K562 (cell line): ENCODE results near the gene SEH1L. TPM values are rescaled to one million over a fixed set of nuclear protein-coding genes. Genes with fewer than 3 reads are reported as not detected.

Source experiments
- ATAC-seq: fragments of 200-7000 bp; cut with Tn5 transposase; 3 replicates; pipeline ENCODE4 v1.9.1; 2020; ENCODE audit warnings: moderate library complexity
- BruUV-seq: library from RNA; stranded (reverse); fragments of 400-500 nt; replicated peaks from 2 replicates; lab custom pipeline; 2021; lab: Mats Ljungman, UMichigan
- CTCF ChIA-PET: fragments of 300-600 bp; formaldehyde crosslinking; extraction: SDS; loops from one replicate; lab custom pipeline; 2021; ENCODE audit warnings: low intra/inter-chr PET ratio; lab: Yijun Ruan, JAX
- POLR2A ChIA-PET: fragments of 300-600, 350-650 bp; sonication (Branson Sonifier 250); formaldehyde crosslinking; extraction: SDS; loops from one replicate; lab custom pipeline; 2021; ENCODE audit warnings: antibody characterized with exemption, inconsistent platforms; lab: Yijun Ruan, JAX
- DNase-seq, 4 experiments: peaks; one replicate each; pipeline versions ENCODE4 v3.0.0 to v3.0.0-alpha.2; 2011 to 2018; ENCODE audit warnings: low spot score in 3 of 4, mixed read lengths in 3 of 4; ENCODE audit errors: extremely low read depth in 1 of 4
- FAIRE-seq: peaks from 2 replicates; lab custom pipeline; 2011; peaks lifted over from hg19 to GRCh38; lab: Jason Lieb, UNC
- H2AFZ ChIP-seq: 2 replicates; pipeline ENCODE4 v1.6.0; 2011; ENCODE audit warnings: low read depth, low read length, control low read depth, inconsistent platforms
- H3K27ac ChIP-seq: fragments of 200-600 bp; 3 replicates; pipeline ENCODE4 v1.8.0; 2011; ENCODE audit warnings: low read depth, mild to moderate bottlenecking, control low read depth, inconsistent platforms, low read length, moderate library complexity, mixed read lengths; ENCODE audit errors: extremely low read depth
- H3K27me3 ChIP-seq, 2 experiments: fragments of 300-600 bp in 1 of 2; 2 replicates in 1 of 2; 3 replicates in 1 of 2; pipeline versions ENCODE4 v1.6.0 to v1.8.0; 2011; ENCODE audit warnings: inconsistent platforms in 2 of 2, low read length in 2 of 2, mild to moderate bottlenecking in 1 of 2, mixed read lengths in 1 of 2, moderate library complexity in 1 of 2; ENCODE audit not compliant: control insufficient read depth in 2 of 2, insufficient read depth in 2 of 2
- H3K36me3 ChIP-seq: fragments of 300-600 bp; 3 replicates; pipeline ENCODE4 v1.8.0; 2011; ENCODE audit warnings: mild to moderate bottlenecking, low read length, inconsistent platforms; ENCODE audit not compliant: control insufficient read depth, insufficient read depth
- H3K4me1 ChIP-seq, 2 experiments: fragments of 200-600 bp in 1 of 2; replicated peaks in 1 of 2; 2 replicates in 1 of 2; 3 replicates in 1 of 2; pipeline versions ENCODE4 v1.5.1 to v1.8.0; 2011; ENCODE audit warnings: inconsistent platforms in 2 of 2, low read length in 2 of 2, mild to moderate bottlenecking in 1 of 2, mixed read lengths in 1 of 2, moderate library complexity in 1 of 2; ENCODE audit not compliant: control insufficient read depth in 2 of 2, insufficient read depth in 2 of 2
- H3K4me2 ChIP-seq: 2 replicates; pipeline ENCODE4 v1.6.1; 2011; ENCODE audit warnings: low read length, control low read depth, inconsistent platforms, mixed read lengths; ENCODE audit not compliant: insufficient read depth
- H3K4me3 ChIP-seq: fragments of 200-600 bp; sonication (generic), shearing (Covaris generic); 2 replicates; pipeline ENCODE4 v1.5.1; 2016; ENCODE audit warnings: control low read depth, inconsistent platforms
- H3K79me2 ChIP-seq: fragments of 200-600 bp; 3 replicates; pipeline ENCODE4 v1.8.0; 2011; ENCODE audit warnings: low read length, inconsistent platforms; ENCODE audit not compliant: control insufficient read depth, insufficient read depth
- H3K9ac ChIP-seq, 2 experiments: 2 replicates each; pipeline versions ENCODE4 v1.6.0 to v1.6.1; 2011; ENCODE audit warnings: low read depth in 2 of 2, low read length in 2 of 2, control low read depth in 1 of 2, inconsistent platforms in 1 of 2, mild to moderate bottlenecking in 1 of 2, mixed read lengths in 1 of 2; ENCODE audit not compliant: insufficient read depth in 1 of 2
- H3K9me1 ChIP-seq: one replicate; pipeline ENCODE4 v1.6.0; 2011; ENCODE audit warnings: inconsistent platforms, mild to moderate bottlenecking, low read length, moderate library complexity; ENCODE audit not compliant: control insufficient read depth, insufficient read depth
- H3K9me3 ChIP-seq: replicated peaks from 2 replicates; pipeline ENCODE4 v1.5.1; 2011; ENCODE audit warnings: low read depth, low read length, inconsistent platforms; ENCODE audit not compliant: control insufficient read depth, insufficient read depth
- H4K20me1 ChIP-seq: replicated peaks from 2 replicates; pipeline ENCODE4 v1.6.1; 2011; ENCODE audit warnings: low read length, inconsistent platforms, mixed read lengths; ENCODE audit not compliant: control insufficient read depth, insufficient read depth
- EP300 ChIP-seq: IDR thresholded peaks from 2 replicates; pipeline ENCODE4 v1.6.1; 2012; ENCODE audit warnings: low read length, improper control_type of control experiment
- ETV5 ChIP-seq: sonication (generic); formaldehyde crosslinking; IDR thresholded peaks from 2 replicates; pipeline ENCODE4 v1.4.0; 2020; ENCODE audit warnings: low read depth, mild to moderate bottlenecking, missing genetic modification reagents
- HLTF ChIP-seq: fragments of 450-650 bp; IDR thresholded peaks from 2 replicates; pipeline ENCODE4 v1.6.1; 2016
- MECOM ChIP-seq: fragments of 250-450 bp; sonication (Bioruptor Pico); IDR thresholded peaks from 2 replicates; pipeline ENCODE4 v1.8.0; 2022; ENCODE audit warnings: inconsistent platforms
- NEUROD1 ChIP-seq: fragments of 150-350 bp; IDR thresholded peaks from 2 replicates; pipeline ENCODE4 v1.6.1; 2014; ENCODE audit warnings: borderline replicate concordance, low read length, low read depth; ENCODE audit not compliant: partially characterized antibody
- NFRKB ChIP-seq: fragments of 450-650 bp; IDR thresholded peaks from 2 replicates; pipeline ENCODE4 v1.6.1; 2016; ENCODE audit warnings: low read depth
- TAF7 ChIP-seq: fragments of 450-650 bp; IDR thresholded peaks from 2 replicates; pipeline ENCODE4 v1.6.1; 2016; ENCODE audit warnings: missing genetic modification characterization, missing compliant biosample characterization
- ZBTB9 ChIP-seq: fragments of 450-650 bp; formaldehyde crosslinking; IDR thresholded peaks from 2 replicates; pipeline ENCODE4 v1.4.0; 2020; ENCODE audit warnings: mild to moderate bottlenecking, moderate library complexity
- ZEB2 ChIP-seq: fragments of 450-650 bp; IDR thresholded peaks from 2 replicates; pipeline ENCODE4 v1.6.1; 2016
- ZNF583 ChIP-seq: fragments of 250-450 bp; sonication (Bioruptor Pico); IDR thresholded peaks from 2 replicates; pipeline ENCODE4 v1.4.0; 2020
- WGBS: fragments of 100-300 bp; shearing (Covaris generic); methylation state at CpG from one replicate; pipeline ENCODE4 v1.1.6; 2016; ENCODE audit warnings: low coverage, mixed read lengths; ENCODE audit not compliant: insufficient coverage; ENCODE audit errors: missing lambda C conversion rate; 5-methylcytosine and 5-hydroxymethylcytosine counted together
- in situ Hi-C: fragments of 300-500 bp; cut with MboI; formaldehyde crosslinking; loops from 4 replicates; pipeline ENCODE4 v1.15.0; 2018; ENCODE audit warnings: inconsistent platforms, mixed read lengths
- intact Hi-C: fragments of 100-400 bp; cut with micrococcal nuclease; formaldehyde crosslinking; loops from 2 replicates; pipeline ENCODE4 v1.14.2; 2022
- polyA plus RNA-seq, 8 experiments: library from polyadenylated mRNA; depleted of rRNA in 4 of 8; stranded (reverse) in 5 of 8; unstranded in 3 of 8; fragments of >200 nt; fragmentation: Nextera tagmentation in 2 of 8; fragmentation: Illumina TruSeq in 1 of 8; extraction: Ambion mirVana in 2 of 8; extraction: Trizol in 1 of 8; gene quantifications; 2 replicates each; pipeline versions ENCODE4 v1.2.1 to v1.2.3, GENCODE V29; 2011 to 2014; ENCODE audit warnings: inconsistent platforms in 1 of 8, missing spikeins in 1 of 8
- total RNA-seq, 7 experiments: library from RNA; depleted of rRNA in 6 of 7; stranded (reverse); fragments of >200 nt in 6 of 7; fragmentation: Illumina TruSeq in 2 of 7; extraction: Trizol in 2 of 7; gene quantifications; 2 replicates each; pipeline versions ENCODE4 v1.2.1 to v1.2.3, GENCODE V29; 2011 to 2021; ENCODE audit warnings: low replicate concordance in 1 of 7
- TF ChIP-seq, protein P1 (sequence below): sonication (generic); IDR thresholded peaks from 2 replicates; pipeline ENCODE4 v1.6.1; 2016
- TF ChIP-seq, protein P2 (sequence below): fragments of 250-450 bp; sonication (Bioruptor Pico); IDR thresholded peaks from 2 replicates; pipeline ENCODE4 v1.8.0; 2022; ENCODE audit warnings: inconsistent platforms, mild to moderate bottlenecking, moderate library complexity, borderline replicate concordance
- TF ChIP-seq, protein P3 (sequence below): fragments of 450-650 bp; IDR thresholded peaks from 2 replicates; pipeline ENCODE4 v1.7.1; 2018; ENCODE audit warnings: mild to moderate bottlenecking, low read depth; ENCODE audit not compliant: partially characterized antibody

The SEH1L gene
- total and polyA plus RNA-seq, 9 of the 15 experiments (the other 6 are each of a cell fraction or from before 2014, with no cell fraction given), result 62.2 to 180 (median 108) TPM

DNA sequence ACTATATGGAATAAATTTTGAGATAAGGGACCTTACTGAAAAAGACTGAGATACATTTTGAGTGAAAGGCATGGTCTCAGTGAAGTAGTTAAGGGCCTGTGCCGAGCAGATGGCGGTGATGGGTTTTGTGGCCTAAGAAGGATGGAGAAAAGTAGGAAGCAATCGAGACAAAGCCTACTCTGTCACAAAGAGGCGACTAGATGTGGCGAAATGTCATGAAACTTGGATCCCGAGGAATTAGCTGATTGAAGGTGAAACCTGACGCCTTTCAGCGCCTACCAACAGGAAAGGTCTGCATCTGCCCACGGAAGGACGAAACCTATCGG, 42.8 kb downstream of the SEH1L start (continued):
- TF ChIP-seq, protein P1, sequence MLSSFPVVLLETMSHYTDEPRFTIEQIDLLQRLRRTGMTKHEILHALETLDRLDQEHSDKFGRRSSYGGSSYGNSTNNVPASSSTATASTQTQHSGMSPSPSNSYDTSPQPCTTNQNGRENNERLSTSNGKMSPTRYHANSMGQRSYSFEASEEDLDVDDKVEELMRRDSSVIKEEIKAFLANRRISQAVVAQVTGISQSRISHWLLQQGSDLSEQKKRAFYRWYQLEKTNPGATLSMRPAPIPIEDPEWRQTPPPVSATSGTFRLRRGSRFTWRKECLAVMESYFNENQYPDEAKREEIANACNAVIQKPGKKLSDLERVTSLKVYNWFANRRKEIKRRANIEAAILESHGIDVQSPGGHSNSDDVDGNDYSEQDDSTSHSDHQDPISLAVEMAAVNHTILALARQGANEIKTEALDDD, result no peak
- TF ChIP-seq MECOM (no peak), NFRKB (peak; percentile 45; the same call in 1 of the 2 replicates)

- TSS peak; percentile 52 for BruUV-seq
- ATAC-seq (peak; percentile 92), FAIRE-seq (peak; percentile 91), DNase-seq (peak; percentile 97 to 99 (median 98))
- Histone ChIP-seq H3K9ac (peak within 1 kb of the TSS; percentile 85 to 92), H3K36me3 (peaks cover 39% of the 10 kb centered on the region), H3K4me3 (peak within 1 kb of the TSS; percentile 68), H3K27ac (peak within 1 kb of the TSS; percentile 93), H3K79me2 (peaks cover 59% of the 10 kb centered on the region), H4K20me1 (peaks cover 5% of the 10 kb centered on the region; the same call in 1 of the 2 replicates), H3K4me2 (peak within 1 kb of the TSS; percentile 97), H3K27me3 (no peaks in the 10 kb centered on the region), H3K4me1 (peaks cover 25 to 28% of the 10 kb centered on the region in 2 experiments; a peak in 4 of 5 replicates), H3K9me3 (peaks cover 14% of the 10 kb centered on the region; the same call in 1 of the 2 replicates), H2AFZ (peak within 1 kb of the TSS; percentile 94), H3K9me1 (no peaks in the 10 kb centered on the region)
- POLR2A ChIA-PET, result interaction anchor here (0.6 to 1.5 kb wide), 16 partner anchors 9 to 298 kb away, joined by 3 to 8 read pairs (median 4); partner anchors contain the start of genes CEP76, PSMG2 and SEH1L
- intact Hi-C loops (loop anchor here (2.0 to 10.0 kb wide), 2 partner anchors 44 to 106 kb away; partner anchors contain the start of gene PTPN2), in situ Hi-C loops (no loop called here)
- WGBS, result under 1% methylated on average over 60 of the region's 73 CpGs
- CTCF ChIA-PET, result interaction anchor here (0.6 kb wide), 1 partner anchor 132 kb away, joined by 3 read pairs; no protein-coding TSS in a partner anchor
- TF ChIP-seq ETV5 (CRISPR knock-in tag), result peak; percentile 52; the same call in 1 of the 2 replicates
- TF ChIP-seq TAF7, result peak; percentile 37; the same call in 1 of the 2 replicates
- 0 out of 2 replicates have a peak, but pooled peaks have one; percentile 33 for TF ChIP-seq ZEB2
- TF ChIP-seq HLTF, result peak; percentile 35; the same call in 1 of the 2 replicates
- TF ChIP-seq NEUROD1, result peak; percentile 84
- peak; percentile 88 for TF ChIP-seq ZBTB9 (CRISPR knock-in tag)
- TF ChIP-seq, protein P2, sequence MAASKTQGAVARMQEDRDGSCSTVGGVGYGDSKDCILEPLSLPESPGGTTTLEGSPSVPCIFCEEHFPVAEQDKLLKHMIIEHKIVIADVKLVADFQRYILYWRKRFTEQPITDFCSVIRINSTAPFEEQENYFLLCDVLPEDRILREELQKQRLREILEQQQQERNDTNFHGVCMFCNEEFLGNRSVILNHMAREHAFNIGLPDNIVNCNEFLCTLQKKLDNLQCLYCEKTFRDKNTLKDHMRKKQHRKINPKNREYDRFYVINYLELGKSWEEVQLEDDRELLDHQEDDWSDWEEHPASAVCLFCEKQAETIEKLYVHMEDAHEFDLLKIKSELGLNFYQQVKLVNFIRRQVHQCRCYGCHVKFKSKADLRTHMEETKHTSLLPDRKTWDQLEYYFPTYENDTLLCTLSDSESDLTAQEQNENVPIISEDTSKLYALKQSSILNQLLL (CRISPR knock-in tag), result no peak
- TF ChIP-seq, protein P3, sequence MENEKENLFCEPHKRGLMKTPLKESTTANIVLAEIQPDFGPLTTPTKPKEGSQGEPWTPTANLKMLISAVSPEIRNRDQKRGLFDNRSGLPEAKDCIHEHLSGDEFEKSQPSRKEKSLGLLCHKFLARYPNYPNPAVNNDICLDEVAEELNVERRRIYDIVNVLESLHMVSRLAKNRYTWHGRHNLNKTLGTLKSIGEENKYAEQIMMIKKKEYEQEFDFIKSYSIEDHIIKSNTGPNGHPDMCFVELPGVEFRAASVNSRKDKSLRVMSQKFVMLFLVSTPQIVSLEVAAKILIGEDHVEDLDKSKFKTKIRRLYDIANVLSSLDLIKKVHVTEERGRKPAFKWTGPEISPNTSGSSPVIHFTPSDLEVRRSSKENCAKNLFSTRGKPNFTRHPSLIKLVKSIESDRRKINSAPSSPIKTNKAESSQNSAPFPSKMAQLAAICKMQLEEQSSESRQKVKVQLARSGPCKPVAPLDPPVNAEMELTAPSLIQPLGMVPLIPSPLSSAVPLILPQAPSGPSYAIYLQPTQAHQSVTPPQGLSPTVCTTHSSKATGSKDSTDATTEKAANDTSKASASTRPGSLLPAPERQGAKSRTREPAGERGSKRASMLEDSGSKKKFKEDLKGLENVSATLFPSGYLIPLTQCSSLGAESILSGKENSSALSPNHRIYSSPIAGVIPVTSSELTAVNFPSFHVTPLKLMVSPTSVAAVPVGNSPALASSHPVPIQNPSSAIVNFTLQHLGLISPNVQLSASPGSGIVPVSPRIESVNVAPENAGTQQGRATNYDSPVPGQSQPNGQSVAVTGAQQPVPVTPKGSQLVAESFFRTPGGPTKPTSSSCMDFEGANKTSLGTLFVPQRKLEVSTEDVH, result peak; percentile 33
- 0 out of 2 replicates have a peak, but pooled peaks have one; percentile 44 for TF ChIP-seq ZNF583 (CRISPR knock-in tag)
- TF ChIP-seq EP300, result no peak
Measured at GRCh38 chr18:12990967-12991820, 43.4 kb downstream of the SEH1L start, which contains the start of gene CEP192. Gene CEP192, plus strand, starts transcription at chr18:12991362. Its CDS starts 8,063 bp downstream, at chr18:12999425.
